Left ventricle myocardium inferior (tissue), 1 donor: Measurements from ENCODE around the gene ARID1A. TPM values are rescaled to one million over a fixed set of nuclear protein-coding genes. Genes with fewer than 3 reads are reported as not detected.

Experiments
- DNase-seq: peaks from one replicate; pipeline ENCODE4 v3.0.0-alpha.2; 2020
- H3K27ac ChIP-seq: fragments of 200-600 bp; replicated peaks from 2 replicates; pipeline ENCODE4 v1.8.0; 2021
- H3K27me3 ChIP-seq: fragments of 200-600 bp; 2 replicates; pipeline ENCODE4 v1.8.0; 2021; ENCODE audit warnings: low read depth
- H3K36me3 ChIP-seq: fragments of 200-600 bp; 2 replicates; pipeline ENCODE4 v1.8.0; 2021
- H3K4me1 ChIP-seq: fragments of 200-600 bp; 2 replicates; pipeline ENCODE4 v1.8.0; 2021
- H3K4me3 ChIP-seq: fragments of 200-600 bp; 2 replicates; pipeline ENCODE4 v1.8.0; 2021; ENCODE audit warnings: mild to moderate bottlenecking, moderate library complexity
- H3K9me3 ChIP-seq: fragments of 200-600 bp; replicated peaks from 2 replicates; pipeline ENCODE4 v1.8.0; 2021
- intact Hi-C: fragments of 100-400 bp; cut with micrococcal nuclease; formaldehyde crosslinking; loops from one replicate; pipeline ENCODE4 v1.11.0; 2022
- total RNA-seq: library from RNA; stranded (reverse); fragmentation: NEBNext Ultra II Directional; extraction: Animal tissue kit (Norgen Biotek cat#: 25700); gene quantifications from one replicate; pipeline ENCODE4 v1.2.1, GENCODE V29; 2021
- TF ChIP-seq, protein P1 (sequence below): fragments of 200-600 bp; IDR thresholded peaks from 2 replicates; pipeline ENCODE4 v1.8.0; 2021; ENCODE audit warnings: antibody characterized with exemption, mild to moderate bottlenecking, borderline replicate concordance
- donor health status: DM: no; HTN: yes; CAD: no; lungs with severe emphysema.

ARID1A gene
- total RNA-seq, 1 donor from 2014 or later, result 31.7 TPM

DNA sequence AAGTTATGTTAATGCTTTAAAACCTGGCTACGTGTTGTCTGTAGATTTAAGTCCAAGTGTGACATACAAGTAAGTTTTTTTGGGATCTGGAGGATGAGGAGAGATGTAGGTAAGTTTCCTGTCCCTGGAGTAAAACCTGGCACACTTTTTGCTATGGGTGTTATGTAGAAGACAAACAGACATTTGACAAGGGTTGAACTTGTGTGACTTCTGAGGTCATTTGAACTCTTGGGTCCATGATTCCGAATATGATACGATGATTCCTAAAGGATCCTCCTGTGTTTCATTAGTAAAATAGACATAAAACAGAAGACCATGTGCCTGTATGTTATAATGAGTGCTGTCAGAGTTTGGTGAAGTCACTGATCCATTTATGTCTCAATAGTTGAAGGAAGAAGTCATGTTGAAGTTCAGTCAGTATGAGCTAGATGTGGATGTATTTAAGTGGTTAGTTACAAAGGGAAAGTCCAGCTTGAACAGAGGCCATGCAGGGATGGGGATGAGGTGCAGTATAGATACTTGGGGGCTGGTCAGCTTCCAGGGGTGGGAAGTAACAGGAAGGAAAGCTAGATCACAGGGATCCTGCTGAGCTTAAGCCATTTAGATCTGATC lies 44.3 kb downstream of the ARID1A start:
- Histone ChIP-seq H3K27me3 (no peaks in the 10 kb centered on the region), H3K4me1 (peaks cover 70% of the 10 kb centered on the region), H3K9me3 (no peaks in the 10 kb centered on the region), H3K27ac (peak overlapping the region; percentile 91), H3K4me3 (no peak overlapping the region), H3K36me3 (peaks cover 67% of the 10 kb centered on the region)
- intact Hi-C loops, result no loop called here
- DNase-seq, result no peak
- TF ChIP-seq, protein P1, sequence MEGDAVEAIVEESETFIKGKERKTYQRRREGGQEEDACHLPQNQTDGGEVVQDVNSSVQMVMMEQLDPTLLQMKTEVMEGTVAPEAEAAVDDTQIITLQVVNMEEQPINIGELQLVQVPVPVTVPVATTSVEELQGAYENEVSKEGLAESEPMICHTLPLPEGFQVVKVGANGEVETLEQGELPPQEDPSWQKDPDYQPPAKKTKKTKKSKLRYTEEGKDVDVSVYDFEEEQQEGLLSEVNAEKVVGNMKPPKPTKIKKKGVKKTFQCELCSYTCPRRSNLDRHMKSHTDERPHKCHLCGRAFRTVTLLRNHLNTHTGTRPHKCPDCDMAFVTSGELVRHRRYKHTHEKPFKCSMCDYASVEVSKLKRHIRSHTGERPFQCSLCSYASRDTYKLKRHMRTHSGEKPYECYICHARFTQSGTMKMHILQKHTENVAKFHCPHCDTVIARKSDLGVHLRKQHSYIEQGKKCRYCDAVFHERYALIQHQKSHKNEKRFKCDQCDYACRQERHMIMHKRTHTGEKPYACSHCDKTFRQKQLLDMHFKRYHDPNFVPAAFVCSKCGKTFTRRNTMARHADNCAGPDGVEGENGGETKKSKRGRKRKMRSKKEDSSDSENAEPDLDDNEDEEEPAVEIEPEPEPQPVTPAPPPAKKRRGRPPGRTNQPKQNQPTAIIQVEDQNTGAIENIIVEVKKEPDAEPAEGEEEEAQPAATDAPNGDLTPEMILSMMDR, result no peak

DNA sequence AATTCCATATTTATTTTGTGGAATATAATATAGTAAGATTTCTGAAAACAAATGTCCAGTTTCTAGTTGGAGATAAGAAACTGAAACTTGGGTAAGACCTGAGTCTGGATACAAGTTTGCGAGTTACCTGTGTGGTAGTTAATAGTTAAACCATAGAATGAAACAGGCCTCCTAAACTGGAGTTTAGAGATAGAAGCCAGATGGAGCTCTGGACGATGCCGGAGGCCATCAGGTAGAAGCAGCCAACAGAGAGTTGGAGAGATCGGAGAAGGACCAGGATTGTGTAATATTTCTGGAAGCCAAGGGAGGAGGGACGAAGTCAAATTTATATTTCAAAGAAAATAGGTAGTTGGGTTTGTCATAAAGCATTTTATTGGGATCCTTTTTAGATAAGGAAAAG lies 45.1 kb downstream of the ARID1A start:
- Histone ChIP-seq H3K36me3 (peaks cover 64% of the 10 kb centered on the region), H3K27me3 (no peaks in the 10 kb centered on the region), H3K4me1 (peaks cover 71% of the 10 kb centered on the region), H3K9me3 (no peaks in the 10 kb centered on the region), H3K27ac (peak overlapping the region; percentile 91), H3K4me3 (no peak overlapping the region)
- TF ChIP-seq, protein P1, result no peak
- intact Hi-C loops, result no loop called here
- DNase-seq, result no peak

DNA sequence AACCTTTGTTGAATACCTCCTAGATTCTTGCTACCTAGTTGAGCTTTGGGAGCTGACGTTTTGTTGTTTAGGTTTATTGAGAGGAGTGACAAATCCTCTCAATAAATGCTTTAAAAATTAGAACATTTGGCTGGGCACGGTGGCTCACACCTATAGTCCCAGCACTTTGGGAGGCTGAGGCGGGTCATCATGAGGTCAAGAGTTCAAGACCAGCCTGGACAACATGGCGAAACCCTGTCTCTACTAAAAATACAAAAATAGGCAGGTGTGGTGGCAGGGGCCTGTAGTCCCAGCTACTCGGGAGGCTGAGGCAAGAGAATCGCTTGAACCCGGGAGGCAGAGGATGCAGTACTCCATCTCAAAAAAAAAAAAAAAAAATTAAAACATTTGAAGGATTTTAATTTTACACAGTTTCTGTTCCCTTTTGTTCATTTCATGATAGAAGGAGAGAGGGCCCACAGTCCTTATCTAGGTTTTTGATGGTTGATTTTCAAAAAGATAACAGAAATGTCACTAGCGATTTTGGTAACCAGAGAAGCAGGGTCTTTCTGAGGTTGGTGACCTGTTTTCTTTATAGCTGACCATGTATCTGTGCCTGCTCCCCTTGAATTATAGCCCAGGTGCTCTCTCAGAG lies 47.7 kb downstream of the ARID1A start:
- intact Hi-C loops, result no loop called here

DNA sequence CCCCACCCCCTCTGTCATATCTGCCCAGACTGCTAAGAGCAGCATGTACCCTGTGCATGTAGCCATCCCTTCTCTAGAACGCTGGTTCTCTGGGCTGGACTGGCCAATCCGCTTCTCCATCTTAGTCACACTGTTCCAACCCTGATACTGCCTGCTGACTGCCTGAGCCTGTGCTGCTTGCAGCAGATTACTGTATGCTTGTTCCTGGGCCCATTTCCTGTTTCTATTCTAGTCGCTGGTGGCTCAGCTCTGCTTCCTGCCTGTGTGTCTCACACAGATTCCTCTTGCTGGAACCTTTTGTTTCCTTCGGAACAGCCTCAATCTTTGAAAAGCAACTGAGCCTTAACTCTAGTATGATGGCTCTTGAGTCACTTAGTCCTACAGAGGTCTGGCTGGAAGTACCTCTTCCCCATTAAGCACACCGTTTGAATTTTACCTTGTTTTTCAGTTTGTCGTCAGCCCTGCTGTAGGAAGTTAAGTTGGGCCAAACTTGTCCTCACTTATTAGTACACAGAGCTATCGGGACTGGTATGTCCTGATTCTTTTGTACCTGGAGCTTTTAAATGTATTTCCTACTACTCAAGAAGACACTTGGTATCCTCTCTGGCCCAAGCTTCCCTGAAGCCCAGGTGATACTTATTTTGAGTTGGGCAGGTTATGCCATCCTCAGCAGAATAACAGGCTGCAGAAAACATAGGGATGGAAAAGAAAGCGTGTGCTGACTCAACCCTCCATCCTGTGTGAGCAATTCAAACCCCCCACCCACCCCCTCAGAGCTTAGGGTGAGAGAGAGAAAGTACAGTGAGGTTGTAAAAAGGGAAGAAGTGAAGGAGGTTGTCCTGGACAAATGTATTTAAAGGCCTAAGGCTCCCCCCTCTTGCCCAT lies 48.5 kb downstream of the ARID1A start:
- DNase-seq, result peak; percentile 76
- TF ChIP-seq, protein P1, result no peak
- Histone ChIP-seq H3K27ac (peak overlapping the region; percentile 91), H3K9me3 (no peaks in the 10 kb centered on the region), H3K4me1 (peaks cover 100% of the 10 kb centered on the region), H3K27me3 (no peaks in the 10 kb centered on the region), H3K36me3 (peaks cover 43% of the 10 kb centered on the region), H3K4me3 (peak overlapping the region; percentile 32)
- intact Hi-C loops, result no loop called here

More for the DNA sequence above, 47.7 kb downstream of the ARID1A start:
- no peaks in the 10 kb centered on the region for H3K27me3 ChIP-seq
- peaks cover 97% of the 10 kb centered on the region for H3K4me1 ChIP-seq
- H3K27ac ChIP-seq, result peak overlapping the region; percentile 91
- no peak overlapping the region for H3K4me3 ChIP-seq
- no peaks in the 10 kb centered on the region for H3K9me3 ChIP-seq
- peaks cover 47% of the 10 kb centered on the region for H3K36me3 ChIP-seq
- TF ChIP-seq, protein P1, result no peak
- DNase-seq, result no peak

GRCh38 chr1:26745191-26745590 lies 49.4 kb downstream of the ARID1A start:
- Histone ChIP-seq H3K27ac (peak overlapping the region; percentile 91), H3K4me1 (peaks cover 100% of the 10 kb centered on the region), H3K27me3 (no peaks in the 10 kb centered on the region), H3K9me3 (no peaks in the 10 kb centered on the region), H3K4me3 (peak overlapping the region; percentile 32), H3K36me3 (peaks cover 38% of the 10 kb centered on the region)
- TF ChIP-seq, protein P1, result no peak
- DNase-seq, result no peak
- intact Hi-C loops, result no loop called here
